HepG2 (cell line): ENCODE data around the gene LILRB3. TPM values are rescaled to one million over a fixed set of nuclear protein-coding genes. Genes with fewer than 3 reads are reported as not detected.

Source experiments
- AKAP8 ChIP-seq: sonication (generic); formaldehyde crosslinking; IDR thresholded peaks from 2 replicates; pipeline ENCODE4 v1.5.1; 2020; ENCODE audit warnings: mild to moderate bottlenecking, missing genetic modification reagents
- ARID2 ChIP-seq: sonication (generic); formaldehyde crosslinking; IDR thresholded peaks from 2 replicates; pipeline ENCODE4 v1.8.1; 2022; ENCODE audit warnings: mild to moderate bottlenecking, missing genetic modification reagents, borderline replicate concordance
- CHCHD3 ChIP-seq: sonication (generic); formaldehyde crosslinking; IDR thresholded peaks from 2 replicates; pipeline ENCODE4 v1.8.0; 2022; ENCODE audit warnings: mild to moderate bottlenecking, missing genetic modification reagents, moderate library complexity
- EP300 ChIP-seq, 3 experiments: sonication (generic) in 1 of 3; formaldehyde crosslinking in 1 of 3; IDR thresholded peaks; 2 replicates each; pipeline versions ENCODE4 v1.5.1 to v1.6.1; 2011 to 2020; ENCODE audit warnings: low read depth in 2 of 3, low read length in 2 of 3, borderline replicate concordance in 1 of 3, improper control_type of control experiment in 1 of 3, mild to moderate bottlenecking in 1 of 3, missing genetic modification reagents in 1 of 3, moderate library complexity in 1 of 3
- HDAC1 ChIP-seq: sonication (generic); formaldehyde crosslinking; IDR thresholded peaks from 2 replicates; pipeline ENCODE4 v1.5.1; 2020; ENCODE audit warnings: mild to moderate bottlenecking, missing genetic modification reagents
- HNF4A ChIP-seq: sonication (generic); formaldehyde crosslinking; IDR thresholded peaks from 2 replicates; pipeline ENCODE4 v1.4.0; 2020; ENCODE audit warnings: missing genetic modification reagents
- KAT2B ChIP-seq: fragments of 150-350 bp; IDR thresholded peaks from 2 replicates; pipeline ENCODE4 v1.6.1; 2014; ENCODE audit warnings: low read depth, low read length, borderline replicate concordance
- KAT8 ChIP-seq: IDR thresholded peaks from 2 replicates; pipeline ENCODE4 v1.6.1; 2016; ENCODE audit warnings: missing genetic modification reagents, missing compliant biosample characterization
- MATR3 ChIP-seq: sonication (generic); formaldehyde crosslinking; IDR thresholded peaks from 2 replicates; pipeline ENCODE4 v1.4.0; 2020; ENCODE audit warnings: missing genetic modification reagents
- MAZ ChIP-seq, 2 experiments: sonication (generic) in 1 of 2; formaldehyde crosslinking in 1 of 2; IDR thresholded peaks; 2 replicates each; pipeline versions ENCODE4 v1.5.0 to v1.6.1; 2012 to 2020; ENCODE audit warnings: low read depth in 2 of 2, mild to moderate bottlenecking in 2 of 2, borderline replicate concordance in 1 of 2, improper control_type of control experiment in 1 of 2, low read length in 1 of 2, missing genetic modification reagents in 1 of 2, moderate library complexity in 1 of 2
- NFE2L2 ChIP-seq: fragments of 150-350 bp; IDR thresholded peaks from 2 replicates; pipeline ENCODE4 v1.6.1; 2014; ENCODE audit warnings: low read length
- PAX8 ChIP-seq: sonication (generic); formaldehyde crosslinking; IDR thresholded peaks from 2 replicates; pipeline ENCODE4 v1.8.0; 2022; ENCODE audit warnings: mild to moderate bottlenecking, missing genetic modification reagents, borderline replicate concordance
- RBM22 ChIP-seq: fragments of 200-400 bp; formaldehyde crosslinking; optimal IDR thresholded peaks from 2 replicates; pipeline ENCODE3; 2017; ENCODE audit warnings: mild to moderate bottlenecking, low read length, moderate library complexity
- RFX1 ChIP-seq: fragments of 450-650 bp; IDR thresholded peaks from 2 replicates; pipeline ENCODE4 v1.6.1; 2017
- RXRA ChIP-seq: sonication (generic); formaldehyde crosslinking; IDR thresholded peaks from 2 replicates; pipeline ENCODE4 v1.5.1; 2020; ENCODE audit warnings: missing genetic modification reagents
- SALL1 ChIP-seq: sonication (generic); formaldehyde crosslinking; IDR thresholded peaks from 2 replicates; pipeline ENCODE4 v1.8.0; 2022; ENCODE audit warnings: mild to moderate bottlenecking, missing genetic modification reagents
- SAP130 ChIP-seq: IDR thresholded peaks from 2 replicates; pipeline ENCODE4 v1.6.1; 2016; ENCODE audit warnings: low read depth
- TBX3 ChIP-seq: fragments of 450-650 bp; IDR thresholded peaks from 2 replicates; pipeline ENCODE4 v1.6.1; 2017; ENCODE audit warnings: antibody characterized with exemption, mild to moderate bottlenecking, inconsistent platforms, borderline replicate concordance
- TCF12 ChIP-seq, 2 experiments: fragments of 450-650 bp in 1 of 2; sonication (generic) in 1 of 2; formaldehyde crosslinking in 1 of 2; IDR thresholded peaks; 2 replicates each; pipeline versions ENCODE4 v1.6.1 to v1.8.0; 2017 to 2022; ENCODE audit warnings: antibody characterized with exemption in 1 of 2, mild to moderate bottlenecking in 1 of 2, missing genetic modification reagents in 1 of 2, moderate library complexity in 1 of 2
- ZBTB3 ChIP-seq: sonication (generic); formaldehyde crosslinking; IDR thresholded peaks from 2 replicates; pipeline ENCODE4 v1.4.0; 2020; ENCODE audit warnings: low read depth, mild to moderate bottlenecking, moderate library complexity, missing genetic modification reagents, borderline replicate concordance
- ZBTB38 ChIP-seq: sonication (generic); formaldehyde crosslinking; IDR thresholded peaks from 2 replicates; pipeline ENCODE4 v1.5.1; 2020; ENCODE audit warnings: mild to moderate bottlenecking, missing genetic modification reagents
- ZFP90 ChIP-seq: sonication (generic); formaldehyde crosslinking; IDR thresholded peaks from 2 replicates; pipeline ENCODE4 v1.8.0; 2022; ENCODE audit warnings: missing genetic modification reagents, mild to moderate bottlenecking, inconsistent platforms, borderline replicate concordance
- polyA plus RNA-seq, 8 experiments: library from polyadenylated mRNA; depleted of rRNA in 3 of 8; stranded (reverse) in 7 of 8; unstranded in 1 of 8; fragments of >200 nt; fragmentation: Illumina TruSeq in 4 of 8; extraction: Trizol in 4 of 8; gene quantifications; 2 replicates each; pipeline versions ENCODE4 v1.2.1 to v1.2.3, GENCODE V29; 2011 to 2016; ENCODE audit warnings: low read depth in 4 of 8, missing spikeins in 1 of 8, mixed read lengths in 1 of 8; ENCODE audit not compliant: insufficient read depth in 1 of 8
- total RNA-seq, 5 experiments: library from RNA; depleted of rRNA; stranded (reverse); fragments of >200 nt; fragmentation: Illumina TruSeq; extraction: Trizol; gene quantifications; 2 replicates each; pipeline ENCODE4 v1.2.3, GENCODE V29; 2016; ENCODE audit warnings: low read depth in 1 of 5
- TF ChIP-seq, protein P1 (sequence below): sonication (generic); formaldehyde crosslinking; IDR thresholded peaks from 2 replicates; pipeline ENCODE4 v1.4.0; 2020; ENCODE audit warnings: mild to moderate bottlenecking, missing genetic modification reagents
- TF ChIP-seq, protein P2 (sequence below): sonication (generic); formaldehyde crosslinking; IDR thresholded peaks from 2 replicates; pipeline ENCODE4 v1.5.0; 2020; ENCODE audit warnings: missing genetic modification reagents
- TF ChIP-seq, protein P3 (sequence below): sonication (generic); formaldehyde crosslinking; IDR thresholded peaks from 2 replicates; pipeline ENCODE4 v1.8.0; 2022; ENCODE audit warnings: mild to moderate bottlenecking, missing genetic modification reagents

Gene LILRB3
- total and polyA plus RNA-seq, 2 of the 13 experiments (the other 11 are each of a cell fraction or from before 2014, with no cell fraction given) = 0.22 TPM; not detected in 1

DNA sequence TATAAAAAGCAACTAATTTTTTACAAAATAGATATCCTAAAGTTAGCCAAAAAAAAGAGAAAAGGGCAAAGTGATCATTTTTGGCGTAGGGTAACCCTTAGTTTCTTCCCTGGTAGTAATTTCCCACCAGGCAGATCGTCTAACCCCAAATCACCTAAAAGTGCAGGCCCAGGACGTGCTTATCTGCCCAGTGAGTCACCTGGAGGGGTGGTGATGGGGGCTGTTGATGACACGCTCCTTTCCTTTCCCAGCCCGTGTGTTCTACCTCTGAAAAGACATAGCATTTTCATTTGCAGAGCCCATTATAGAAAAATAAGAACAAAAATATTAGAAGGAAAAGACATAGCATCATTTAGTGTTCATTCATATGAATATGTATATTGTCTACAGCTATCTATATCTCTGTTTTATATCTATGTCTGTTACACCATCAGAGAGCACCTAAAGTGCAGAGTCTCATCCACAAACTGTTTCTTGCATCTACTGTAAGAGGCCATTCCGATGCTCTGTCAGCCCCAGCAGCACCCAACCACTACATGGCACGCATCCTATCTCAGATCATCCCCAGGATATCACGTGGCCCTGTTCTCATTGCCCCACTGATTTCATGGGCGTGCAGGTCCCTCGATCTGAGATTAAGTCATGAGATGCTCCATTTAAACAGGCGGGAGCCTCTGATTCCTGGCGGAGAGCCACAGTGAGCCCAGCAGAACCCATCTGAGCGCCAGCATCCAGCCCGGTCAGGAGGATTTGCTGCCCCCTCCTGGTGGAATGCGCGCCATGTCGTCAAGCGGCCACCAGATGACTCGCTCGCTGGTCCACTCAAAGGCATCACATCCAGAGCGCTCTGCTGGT lies 8.5 kb upstream of the LILRB3 start (continued):
- TF ChIP-seq, protein P1, sequence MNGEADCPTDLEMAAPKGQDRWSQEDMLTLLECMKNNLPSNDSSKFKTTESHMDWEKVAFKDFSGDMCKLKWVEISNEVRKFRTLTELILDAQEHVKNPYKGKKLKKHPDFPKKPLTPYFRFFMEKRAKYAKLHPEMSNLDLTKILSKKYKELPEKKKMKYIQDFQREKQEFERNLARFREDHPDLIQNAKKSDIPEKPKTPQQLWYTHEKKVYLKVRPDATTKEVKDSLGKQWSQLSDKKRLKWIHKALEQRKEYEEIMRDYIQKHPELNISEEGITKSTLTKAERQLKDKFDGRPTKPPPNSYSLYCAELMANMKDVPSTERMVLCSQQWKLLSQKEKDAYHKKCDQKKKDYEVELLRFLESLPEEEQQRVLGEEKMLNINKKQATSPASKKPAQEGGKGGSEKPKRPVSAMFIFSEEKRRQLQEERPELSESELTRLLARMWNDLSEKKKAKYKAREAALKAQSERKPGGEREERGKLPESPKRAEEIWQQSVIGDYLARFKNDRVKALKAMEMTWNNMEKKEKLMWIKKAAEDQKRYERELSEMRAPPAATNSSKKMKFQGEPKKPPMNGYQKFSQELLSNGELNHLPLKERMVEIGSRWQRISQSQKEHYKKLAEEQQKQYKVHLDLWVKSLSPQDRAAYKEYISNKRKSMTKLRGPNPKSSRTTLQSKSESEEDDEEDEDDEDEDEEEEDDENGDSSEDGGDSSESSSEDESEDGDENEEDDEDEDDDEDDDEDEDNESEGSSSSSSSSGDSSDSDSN (CRISPR knock-in tag) = no peak; the same call in 1 of the 2 replicates
- TF ChIP-seq RFX1 (no peak), PAX8 (CRISPR knock-in tag) (no peak), SAP130 (peak; percentile 60), RXRA (CRISPR knock-in tag) (0 out of 2 replicates have a peak, but pooled peaks have one; percentile 27), CHCHD3 (CRISPR knock-in tag) (no peak), ZBTB3 (CRISPR knock-in tag) (no peak), EP300 (IDR thresholded peaks at IDR 0.05; ENCODE audit: low read depth in 2 of 2, low read length in 2 of 2) (no peak), EP300 (CRISPR knock-in tag; IDR thresholded peaks at IDR 0.05; ENCODE audit: borderline replicate concordance) (no peak), AKAP8 (CRISPR knock-in tag) (no peak), ZFP90 (CRISPR knock-in tag) (no peak), NFE2L2 (0 out of 2 replicates have a peak, but pooled peaks have one; percentile 3), MATR3 (CRISPR knock-in tag) (no peak), RBM22 (no peak), MAZ (IDR thresholded peaks at IDR 0.05; ENCODE audit: borderline replicate concordance, low read depth, low read length) (no peak), MAZ (CRISPR knock-in tag; IDR thresholded peaks at IDR 0.05; ENCODE audit: low read depth) (peak; percentile 34; the same call in 1 of the 2 replicates), SALL1 (peak; percentile 62), HDAC1 (CRISPR knock-in tag) (peak; percentile 56), ARID2 (CRISPR knock-in tag) (no peak), KAT8 (CRISPR knock-in tag) (peak; percentile 59), TBX3 (no peak), ZBTB38 (CRISPR knock-in tag) (peak; percentile 82; the same call in 1 of the 2 replicates), HNF4A (CRISPR knock-in tag) (no peak), TCF12 (IDR thresholded peaks at IDR 0.05) (no peak), TCF12 (CRISPR knock-in tag; IDR thresholded peaks at IDR 0.05) (no peak), KAT2B (no peak)
- TF ChIP-seq, protein P2, sequence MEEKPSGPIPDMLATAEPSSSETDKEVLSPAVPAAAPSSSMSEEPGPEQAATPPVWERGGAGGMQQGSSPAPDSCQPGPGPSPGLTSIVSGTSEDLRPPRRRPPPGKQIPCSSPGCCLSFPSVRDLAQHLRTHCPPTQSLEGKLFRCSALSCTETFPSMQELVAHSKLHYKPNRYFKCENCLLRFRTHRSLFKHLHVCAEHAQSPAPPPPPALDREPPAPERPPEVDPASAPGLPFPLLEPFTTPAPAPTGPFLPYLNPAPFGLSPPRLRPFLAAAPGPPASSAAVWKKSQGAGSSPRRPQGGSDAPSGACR (CRISPR knock-in tag) = no peak
- TF ChIP-seq, protein P3, sequence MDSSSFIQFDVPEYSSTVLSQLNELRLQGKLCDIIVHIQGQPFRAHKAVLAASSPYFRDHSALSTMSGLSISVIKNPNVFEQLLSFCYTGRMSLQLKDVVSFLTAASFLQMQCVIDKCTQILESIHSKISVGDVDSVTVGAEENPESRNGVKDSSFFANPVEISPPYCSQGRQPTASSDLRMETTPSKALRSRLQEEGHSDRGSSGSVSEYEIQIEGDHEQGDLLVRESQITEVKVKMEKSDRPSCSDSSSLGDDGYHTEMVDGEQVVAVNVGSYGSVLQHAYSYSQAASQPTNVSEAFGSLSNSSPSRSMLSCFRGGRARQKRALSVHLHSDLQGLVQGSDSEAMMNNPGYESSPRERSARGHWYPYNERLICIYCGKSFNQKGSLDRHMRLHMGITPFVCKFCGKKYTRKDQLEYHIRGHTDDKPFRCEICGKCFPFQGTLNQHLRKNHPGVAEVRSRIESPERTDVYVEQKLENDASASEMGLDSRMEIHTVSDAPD (CRISPR knock-in tag) = no peak
